Erythroblast (primary cell): ENCODE data around the gene DLX6.
A peak's percentile ranks its signal among the peaks of the same experiment; 100 is the strongest.
"Not testable (repeated sequence)": the region's sequence is repeated elsewhere in the genome, so short reads cannot be mapped to it uniquely, and the experiment has no call there.

Source experiments
- DNase-seq, 2 experiments: peaks; one replicate each; lab custom pipeline; 2025; lab: John Stamatoyannopoulos, UW
- GATA1 ChIP-seq: IDR thresholded peaks from 2 replicates; pipeline ENCODE4 v1.6.1; 2011; ENCODE audit warnings: low read depth, mild to moderate bottlenecking, control low read depth, low read length, moderate library complexity
- POLR2A ChIP-seq: IDR thresholded peaks from 2 replicates; pipeline ENCODE4 v1.6.1; 2011; ENCODE audit warnings: mild to moderate bottlenecking, low read length

DLX6 gene

GRCh38 chr7:97027427-97028234 is 22.3 kb downstream of the DLX6 start:
- DNase-seq = peak; percentile 61 to 71
- TF ChIP-seq GATA1 (no peak), POLR2A (no peak)

GRCh38 chr7:97034213-97034852 is 29.0 kb downstream of the DLX6 start:
- not testable (repeated sequence) for DNase-seq

- TF ChIP-seq POLR2A (no peak), GATA1 (no peak)
- DNase-seq = no peak
Measured at GRCh38 chr7:97039374-97040065, 34.2 kb downstream of the DLX6 start.

- DNase-seq = no peak
- TF ChIP-seq GATA1 (no peak), POLR2A (no peak)
Measured at GRCh38 chr7:97043281-97043680, 37.9 kb downstream of the DLX6 start.
